ENCODE results near the gene JUND.
"Not testable (repeated sequence)": the region's sequence is repeated elsewhere in the genome, so short reads cannot be mapped to it uniquely, and the experiment has no call there.

The JUND gene

GRCh38 chr19:18281082-18282020 lies at the start of gene JUND:
Gene JUND (minus strand): TSS chr19:18281622. CDS start chr19:18281484, 138 bp downstream.
- FAIRE-seq: no peak

GRCh38 chr19:18330868-18331267 lies 49.4 kb upstream of the JUND start:
- FAIRE-seq: no peak

GRCh38 chr19:18329035-18329376 lies 47.6 kb upstream of the JUND start:
- no peak for FAIRE-seq

DNA sequence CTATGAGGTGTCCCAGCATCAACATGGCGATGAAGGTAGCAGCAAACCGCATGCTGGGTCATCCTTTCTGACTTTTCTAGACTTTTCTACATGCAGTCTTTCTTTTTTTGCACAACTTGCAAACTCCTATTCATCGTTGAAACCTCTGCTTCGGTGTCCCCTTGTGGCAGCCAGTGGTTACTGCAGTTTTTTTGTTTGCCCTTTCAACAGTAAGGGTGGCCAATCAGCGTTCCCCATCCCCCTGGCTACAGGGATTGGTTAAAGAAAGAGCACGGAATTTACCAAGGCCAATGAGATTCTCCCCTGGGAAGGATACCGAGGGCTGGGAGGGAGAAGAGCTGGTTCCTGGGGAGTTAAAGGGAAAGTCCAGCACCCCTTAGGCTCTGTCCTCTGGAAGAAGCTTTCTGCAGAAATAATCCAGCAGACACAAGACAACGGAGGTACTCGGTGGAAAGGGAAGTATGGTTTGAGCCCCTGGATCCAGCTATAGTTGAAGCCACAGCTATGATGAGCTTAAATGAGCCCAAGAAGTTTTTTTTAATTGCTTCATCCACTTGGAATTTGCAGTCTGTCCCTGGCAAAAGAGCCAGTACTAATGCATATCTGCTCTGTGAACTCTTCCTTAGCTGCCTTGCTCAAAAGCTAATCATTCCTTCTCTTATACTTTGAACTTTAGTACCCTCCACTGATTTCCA lies 47.1 kb upstream of the JUND start:
- FAIRE-seq: peak; percentile 85

DNA sequence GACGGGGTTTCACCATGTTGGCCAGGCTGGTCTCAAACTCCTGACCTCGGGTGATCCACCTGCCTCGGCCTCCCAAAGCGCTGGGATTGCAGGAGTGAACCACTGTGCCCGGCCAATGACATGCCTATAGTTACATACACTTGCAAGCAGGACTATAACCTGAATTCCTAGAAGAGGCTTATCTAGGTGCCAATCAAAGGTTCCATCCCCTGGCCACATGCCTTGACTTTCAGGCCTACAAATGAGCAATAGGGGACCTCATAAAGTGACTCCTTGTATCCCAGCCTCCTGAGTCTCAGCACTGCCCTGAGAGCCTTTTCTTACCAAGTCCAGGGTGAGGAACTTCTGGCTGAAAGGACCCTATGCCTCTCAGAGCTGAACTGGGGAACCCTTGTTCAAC lies 45.4 kb upstream of the JUND start:
- FAIRE-seq: no peak

DNA sequence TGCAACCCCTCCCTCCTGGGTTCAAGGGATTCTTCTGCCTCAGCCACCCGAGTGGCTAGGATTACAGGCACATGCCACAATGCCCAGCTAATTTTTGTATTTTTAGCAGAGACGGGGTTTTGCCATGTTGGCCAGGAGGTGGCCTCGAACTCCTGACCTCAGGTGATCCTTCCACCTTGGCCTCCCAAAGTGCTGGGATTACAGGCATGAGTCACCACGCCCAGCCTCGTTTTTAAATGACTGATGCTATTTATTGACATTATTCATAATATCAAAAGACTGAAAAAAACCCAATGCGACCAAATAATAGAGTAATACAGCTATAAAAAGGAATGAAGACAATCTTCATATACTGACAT lies 42.9 kb upstream of the JUND start:
- FAIRE-seq: not testable (repeated sequence)

GRCh38 chr19:18322759-18323460 lies 41.5 kb upstream of the JUND start, which contains the start of gene LSM4:
Gene LSM4 (minus strand): TSS chr19:18323076. CDS start chr19:18323020, 56 bp downstream.
- FAIRE-seq: no peak

DNA sequence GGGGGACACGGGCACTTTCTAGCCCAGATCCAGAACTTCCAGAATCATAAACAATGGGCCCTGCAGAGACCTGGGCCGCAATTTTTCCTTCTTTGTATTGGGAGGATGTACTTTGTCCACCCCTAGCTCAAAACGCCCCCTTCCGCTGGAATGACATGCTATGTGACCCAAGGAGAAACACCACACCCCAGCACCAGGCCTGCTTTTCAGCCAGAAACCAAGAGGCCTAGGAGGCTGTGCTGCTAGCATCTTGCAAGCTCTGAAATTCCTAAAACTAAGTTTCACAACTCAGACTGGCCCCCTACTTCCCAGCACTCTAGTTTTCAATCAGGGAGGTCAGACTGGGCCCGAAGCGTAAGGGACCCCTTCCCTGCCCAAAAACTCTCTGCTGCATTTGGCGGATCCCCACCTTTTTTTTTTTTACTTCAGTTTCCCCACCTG lies 40.9 kb upstream of the JUND start:
- no peak for FAIRE-seq

DNA sequence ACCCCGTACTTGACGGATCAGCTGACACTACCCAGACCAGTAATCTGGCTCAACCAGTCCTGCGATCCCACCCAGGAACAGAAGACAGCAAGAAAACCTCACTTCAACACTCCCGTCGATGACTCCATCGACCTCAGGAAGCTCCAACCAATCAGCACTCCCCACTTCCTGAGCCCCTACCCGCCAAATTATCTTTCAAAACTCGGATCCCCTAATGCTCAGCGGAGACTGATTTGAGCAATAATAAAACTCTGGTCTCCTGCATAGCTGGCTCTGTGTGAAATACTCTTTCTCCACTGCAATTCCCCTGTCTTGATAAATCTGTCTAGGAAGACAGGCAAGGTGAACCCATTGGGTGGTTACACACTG lies 40.3 kb upstream of the JUND start:
- FAIRE-seq: no peak

DNA sequence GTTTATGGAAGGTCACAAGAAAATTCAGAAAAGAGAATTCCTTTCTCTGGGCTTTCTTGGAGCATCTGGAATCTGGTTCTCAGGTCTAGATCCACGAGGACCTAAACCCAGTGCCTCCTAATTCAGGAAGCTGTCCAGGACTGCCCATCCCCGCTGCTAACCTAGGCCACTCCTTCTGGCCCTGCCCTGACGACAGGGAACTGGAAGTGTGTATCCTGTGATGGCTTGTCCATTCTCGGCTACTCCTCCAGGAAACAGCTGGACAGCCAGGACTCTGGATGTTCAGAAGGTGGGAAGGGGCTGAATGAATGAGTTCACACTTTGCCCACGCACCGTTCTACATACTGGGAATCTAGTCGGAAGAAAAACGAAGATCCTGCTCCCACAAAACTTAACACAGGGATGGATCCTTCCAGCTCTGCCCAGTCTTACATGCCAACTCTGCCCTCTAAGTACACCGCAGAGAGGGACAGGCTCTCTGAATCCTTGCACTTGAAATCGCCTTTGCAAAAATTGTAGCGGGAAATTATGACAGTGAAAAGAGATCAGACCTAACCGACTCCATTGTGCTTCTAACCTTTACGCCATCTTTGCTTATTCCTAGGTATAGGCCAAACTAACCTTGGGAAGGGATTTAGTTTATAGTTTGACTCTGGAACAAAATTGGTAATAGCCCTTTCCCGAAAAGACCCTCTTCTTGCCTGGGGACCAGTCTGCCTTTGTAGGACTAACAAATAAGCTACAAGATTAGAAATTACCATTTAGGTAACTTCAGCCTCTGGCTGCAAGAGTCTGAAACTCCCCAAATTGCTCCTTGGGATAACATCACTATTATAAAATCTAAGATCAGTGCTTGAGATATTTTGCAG lies 39.7 kb upstream of the JUND start:
- FAIRE-seq: no peak

- FAIRE-seq: peak; percentile 38
Measured at GRCh38 chr19:18319591-18320135, 38.2 kb upstream of the JUND start.

DNA sequence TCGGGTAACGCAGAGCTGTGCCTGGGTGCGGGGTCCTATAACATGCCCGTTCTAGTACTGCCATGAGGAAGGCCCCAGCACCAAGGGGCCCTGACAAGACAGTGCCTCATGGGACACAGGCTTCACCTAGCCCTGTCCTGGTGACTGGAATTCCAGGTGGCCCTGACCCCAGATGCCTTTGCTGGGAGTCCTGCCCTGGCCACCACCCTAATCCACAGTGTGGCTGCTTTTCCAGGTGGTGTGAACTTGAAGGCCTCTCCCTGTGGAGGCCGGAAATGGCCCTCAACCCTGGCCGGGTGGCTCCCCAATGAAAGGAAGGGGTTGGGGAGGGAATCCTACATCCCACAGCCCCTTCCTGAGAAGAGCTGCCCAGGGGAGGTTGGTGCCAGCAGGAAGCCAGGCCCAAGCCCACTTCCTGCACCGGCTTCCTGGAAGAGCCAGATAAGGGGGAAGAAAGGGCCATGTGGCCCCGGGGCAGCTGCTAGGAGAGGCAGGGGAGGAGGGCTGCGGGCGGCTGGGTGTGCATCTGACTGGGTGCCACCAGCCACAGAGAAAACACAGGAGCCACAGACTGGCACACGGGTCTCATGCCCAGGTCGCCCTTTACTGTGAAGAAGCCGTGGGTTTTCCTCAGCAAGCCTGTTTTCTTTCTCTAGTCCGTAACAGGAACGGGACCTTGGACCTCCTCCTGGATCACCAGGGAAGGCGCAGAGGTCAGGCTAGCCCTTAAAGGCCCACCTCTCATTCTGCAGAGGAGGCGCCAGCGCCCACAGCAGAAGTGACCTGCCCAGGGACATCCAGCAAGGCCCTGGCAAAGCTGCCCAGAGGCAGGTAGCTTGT lies 36.8 kb upstream of the JUND start:
- no peak for FAIRE-seq

GRCh38 chr19:18313398-18313797 lies 32.0 kb upstream of the JUND start:
- no peak for FAIRE-seq

GRCh38 chr19:18312092-18312534 lies 30.7 kb upstream of the JUND start:
- FAIRE-seq: no peak

DNA sequence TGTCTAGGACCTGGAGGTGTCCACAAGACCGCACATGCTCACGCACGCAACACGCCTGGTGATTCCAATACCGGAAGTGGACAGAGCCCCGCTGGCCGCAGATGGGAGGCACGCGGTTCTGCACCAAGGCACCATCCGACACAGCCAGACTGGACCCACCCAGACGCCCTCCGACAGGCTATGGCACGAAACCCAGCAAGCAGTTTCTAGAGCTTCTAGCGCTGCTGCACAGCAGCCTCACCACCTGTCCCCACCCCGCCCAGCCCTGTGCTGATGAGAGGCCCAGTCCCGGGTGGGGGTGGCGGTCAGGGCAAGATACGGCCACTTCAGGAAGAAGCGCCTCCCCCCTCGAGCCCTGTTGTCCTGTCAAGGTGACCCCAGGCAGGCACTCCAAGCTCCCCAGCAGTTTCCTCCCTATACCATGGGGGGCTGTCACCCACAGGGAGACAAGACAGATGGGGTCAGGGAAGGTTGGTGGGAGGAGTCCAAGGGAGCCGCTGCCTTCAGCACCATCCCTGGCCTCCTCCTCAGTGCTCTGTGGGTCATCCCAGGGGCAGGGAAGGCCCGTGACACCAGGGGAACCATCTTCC lies 30.2 kb upstream of the JUND start:
- no peak for FAIRE-seq

DNA sequence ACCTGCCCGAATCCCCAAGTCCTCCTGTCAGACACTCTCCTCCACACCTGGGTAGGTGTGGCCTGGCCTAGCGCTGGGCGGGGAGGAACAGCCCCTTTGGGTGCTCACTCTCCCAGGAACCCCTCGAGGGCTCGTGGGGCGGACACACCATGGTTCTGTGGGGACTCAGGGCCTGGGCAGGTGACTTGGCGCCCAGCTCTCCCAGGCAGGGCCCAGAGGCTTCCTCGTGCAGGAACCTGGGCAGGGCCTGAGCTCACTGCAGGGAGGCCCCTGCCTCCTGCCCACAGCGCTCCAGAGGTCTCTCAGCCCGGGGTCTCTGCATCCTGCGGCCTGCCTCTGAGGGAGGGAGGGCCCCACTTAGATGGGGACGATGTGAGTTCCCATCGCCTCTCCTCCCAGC lies 29.5 kb upstream of the JUND start:
- no peak for FAIRE-seq

DNA sequence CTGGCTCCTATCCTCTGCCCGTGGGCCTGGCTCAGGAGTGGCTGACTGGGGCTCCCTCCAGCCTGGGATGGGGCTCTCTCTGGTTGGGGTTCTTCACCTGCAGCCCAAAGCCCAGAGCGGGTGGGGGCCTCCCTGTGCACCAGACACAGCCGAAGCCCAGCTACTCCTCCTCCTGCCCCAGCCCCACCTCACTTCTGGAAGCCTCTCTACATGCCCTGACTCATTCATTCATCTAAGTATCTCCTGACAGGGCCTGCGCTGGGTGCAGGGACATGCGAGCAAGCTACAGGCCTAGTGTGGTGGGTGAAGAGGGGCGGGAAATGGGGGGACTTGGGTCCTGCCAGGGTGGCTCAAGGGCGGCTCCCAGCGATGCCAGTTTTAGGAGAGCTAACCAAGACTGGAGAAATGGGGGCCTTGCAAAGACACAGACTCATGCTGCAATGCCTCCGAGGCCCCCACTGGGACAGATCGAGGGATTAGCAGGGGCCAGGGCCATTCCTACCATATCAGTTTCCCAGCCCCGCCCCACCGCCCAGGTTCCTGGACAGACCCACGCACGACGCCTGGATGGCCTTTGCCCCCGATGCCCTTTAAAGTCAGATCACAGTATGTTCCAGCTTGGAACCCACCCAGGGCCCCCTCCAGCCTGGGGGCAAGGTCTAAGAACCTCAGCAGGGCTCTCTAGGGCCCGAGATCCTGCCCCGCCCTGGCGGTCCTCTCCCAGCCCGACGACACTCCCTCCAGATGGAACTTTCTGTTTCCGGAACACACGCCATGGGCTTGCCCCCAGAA lies 28.9 kb upstream of the JUND start:
- no peak for FAIRE-seq

- FAIRE-seq: no peak
Measured at GRCh38 chr19:18309525-18310064, 28.2 kb upstream of the JUND start.

DNA sequence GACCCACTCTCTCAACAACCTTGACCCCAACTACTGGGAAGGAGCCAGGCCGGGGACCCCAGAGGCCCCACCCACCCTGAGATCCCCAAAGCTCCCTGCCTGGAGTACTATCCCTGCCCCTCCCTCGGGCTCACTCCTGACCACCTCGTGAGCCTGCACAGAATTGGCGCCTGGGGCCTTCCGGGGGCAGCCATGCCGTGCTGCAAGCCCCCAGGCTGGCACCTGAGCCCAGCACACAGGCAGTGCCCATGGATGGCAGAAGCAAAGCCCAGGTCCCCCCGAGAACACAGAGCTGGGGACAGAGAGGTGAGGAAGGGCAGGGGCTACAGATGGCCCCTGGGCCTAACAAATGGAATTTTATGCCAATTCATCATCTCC lies 27.5 kb upstream of the JUND start:
- FAIRE-seq: no peak
